SK-N-SH (cell line): Measurements from ENCODE around the gene XRCC6.

Source experiments
- RAD21 ChIP-seq: IDR thresholded peaks from 2 replicates; pipeline ENCODE4 v1.6.1; 2012; ENCODE audit warnings: mild to moderate bottlenecking, low read length
- RFX5 ChIP-seq: IDR thresholded peaks from 2 replicates; pipeline ENCODE4 v1.6.1; 2012; ENCODE audit warnings: mild to moderate bottlenecking, improper control_type of control experiment, low read length
- RXRA ChIP-seq: IDR thresholded peaks from 2 replicates; pipeline ENCODE4 v1.4.0; 2012; ENCODE audit warnings: low read depth, mild to moderate bottlenecking, borderline replicate concordance
- TCF12 ChIP-seq: IDR thresholded peaks from 2 replicates; pipeline ENCODE4 v1.4.0; 2012
- TF ChIP-seq, protein P1 (sequence below): fragments of 200-600 bp; sonication (generic); IDR thresholded peaks from 2 replicates; pipeline ENCODE4 v1.6.1; 2017; ENCODE audit warnings: antibody characterized with exemption, mild to moderate bottlenecking, moderate library complexity
- TF ChIP-seq, protein P2 (sequence below): IDR thresholded peaks from 2 replicates; pipeline ENCODE4 v1.4.0; 2012; ENCODE audit warnings: low read depth, borderline replicate concordance

DNA sequence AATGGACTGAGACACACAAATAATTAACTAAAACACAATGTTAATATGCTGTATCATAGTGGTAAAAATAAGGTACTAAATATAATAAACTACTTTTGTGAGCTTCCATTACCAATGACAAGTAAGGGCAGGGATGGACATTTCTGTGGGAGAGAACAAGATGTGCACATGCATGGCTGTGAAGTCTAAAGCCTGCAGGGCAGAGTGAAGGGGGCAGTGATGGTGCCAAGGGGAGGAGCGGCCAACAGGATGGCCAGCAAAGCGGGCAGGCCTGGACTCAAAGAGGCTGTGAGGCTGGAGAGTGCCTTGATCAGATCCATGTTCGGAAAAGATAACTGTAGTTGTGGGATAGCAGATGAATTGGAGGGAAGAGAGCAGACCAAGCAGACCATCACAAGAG, 12.7 kb upstream of the XRCC6 start:
- no peak for TF ChIP-seq TCF12
- TF ChIP-seq, protein P1, sequence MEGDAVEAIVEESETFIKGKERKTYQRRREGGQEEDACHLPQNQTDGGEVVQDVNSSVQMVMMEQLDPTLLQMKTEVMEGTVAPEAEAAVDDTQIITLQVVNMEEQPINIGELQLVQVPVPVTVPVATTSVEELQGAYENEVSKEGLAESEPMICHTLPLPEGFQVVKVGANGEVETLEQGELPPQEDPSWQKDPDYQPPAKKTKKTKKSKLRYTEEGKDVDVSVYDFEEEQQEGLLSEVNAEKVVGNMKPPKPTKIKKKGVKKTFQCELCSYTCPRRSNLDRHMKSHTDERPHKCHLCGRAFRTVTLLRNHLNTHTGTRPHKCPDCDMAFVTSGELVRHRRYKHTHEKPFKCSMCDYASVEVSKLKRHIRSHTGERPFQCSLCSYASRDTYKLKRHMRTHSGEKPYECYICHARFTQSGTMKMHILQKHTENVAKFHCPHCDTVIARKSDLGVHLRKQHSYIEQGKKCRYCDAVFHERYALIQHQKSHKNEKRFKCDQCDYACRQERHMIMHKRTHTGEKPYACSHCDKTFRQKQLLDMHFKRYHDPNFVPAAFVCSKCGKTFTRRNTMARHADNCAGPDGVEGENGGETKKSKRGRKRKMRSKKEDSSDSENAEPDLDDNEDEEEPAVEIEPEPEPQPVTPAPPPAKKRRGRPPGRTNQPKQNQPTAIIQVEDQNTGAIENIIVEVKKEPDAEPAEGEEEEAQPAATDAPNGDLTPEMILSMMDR, result no peak
- TF ChIP-seq, protein P2, sequence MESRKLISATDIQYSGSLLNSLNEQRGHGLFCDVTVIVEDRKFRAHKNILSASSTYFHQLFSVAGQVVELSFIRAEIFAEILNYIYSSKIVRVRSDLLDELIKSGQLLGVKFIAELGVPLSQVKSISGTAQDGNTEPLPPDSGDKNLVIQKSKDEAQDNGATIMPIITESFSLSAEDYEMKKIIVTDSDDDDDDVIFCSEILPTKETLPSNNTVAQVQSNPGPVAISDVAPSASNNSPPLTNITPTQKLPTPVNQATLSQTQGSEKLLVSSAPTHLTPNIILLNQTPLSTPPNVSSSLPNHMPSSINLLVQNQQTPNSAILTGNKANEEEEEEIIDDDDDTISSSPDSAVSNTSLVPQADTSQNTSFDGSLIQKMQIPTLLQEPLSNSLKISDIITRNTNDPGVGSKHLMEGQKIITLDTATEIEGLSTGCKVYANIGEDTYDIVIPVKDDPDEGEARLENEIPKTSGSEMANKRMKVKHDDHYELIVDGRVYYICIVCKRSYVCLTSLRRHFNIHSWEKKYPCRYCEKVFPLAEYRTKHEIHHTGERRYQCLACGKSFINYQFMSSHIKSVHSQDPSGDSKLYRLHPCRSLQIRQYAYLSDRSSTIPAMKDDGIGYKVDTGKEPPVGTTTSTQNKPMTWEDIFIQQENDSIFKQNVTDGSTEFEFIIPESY, result no peak
- TF ChIP-seq RFX5, result no peak
- no peak for TF ChIP-seq RXRA
- TF ChIP-seq RAD21, result no peak
